ENCODE results near the gene ANGPTL2.
A peak's percentile ranks its signal among the peaks of the same experiment; 100 is the strongest.
"Not testable (repeated sequence)": the region's sequence is repeated elsewhere in the genome, so short reads cannot be mapped to it uniquely, and the experiment has no call there.

ANGPTL2 gene

DNA sequence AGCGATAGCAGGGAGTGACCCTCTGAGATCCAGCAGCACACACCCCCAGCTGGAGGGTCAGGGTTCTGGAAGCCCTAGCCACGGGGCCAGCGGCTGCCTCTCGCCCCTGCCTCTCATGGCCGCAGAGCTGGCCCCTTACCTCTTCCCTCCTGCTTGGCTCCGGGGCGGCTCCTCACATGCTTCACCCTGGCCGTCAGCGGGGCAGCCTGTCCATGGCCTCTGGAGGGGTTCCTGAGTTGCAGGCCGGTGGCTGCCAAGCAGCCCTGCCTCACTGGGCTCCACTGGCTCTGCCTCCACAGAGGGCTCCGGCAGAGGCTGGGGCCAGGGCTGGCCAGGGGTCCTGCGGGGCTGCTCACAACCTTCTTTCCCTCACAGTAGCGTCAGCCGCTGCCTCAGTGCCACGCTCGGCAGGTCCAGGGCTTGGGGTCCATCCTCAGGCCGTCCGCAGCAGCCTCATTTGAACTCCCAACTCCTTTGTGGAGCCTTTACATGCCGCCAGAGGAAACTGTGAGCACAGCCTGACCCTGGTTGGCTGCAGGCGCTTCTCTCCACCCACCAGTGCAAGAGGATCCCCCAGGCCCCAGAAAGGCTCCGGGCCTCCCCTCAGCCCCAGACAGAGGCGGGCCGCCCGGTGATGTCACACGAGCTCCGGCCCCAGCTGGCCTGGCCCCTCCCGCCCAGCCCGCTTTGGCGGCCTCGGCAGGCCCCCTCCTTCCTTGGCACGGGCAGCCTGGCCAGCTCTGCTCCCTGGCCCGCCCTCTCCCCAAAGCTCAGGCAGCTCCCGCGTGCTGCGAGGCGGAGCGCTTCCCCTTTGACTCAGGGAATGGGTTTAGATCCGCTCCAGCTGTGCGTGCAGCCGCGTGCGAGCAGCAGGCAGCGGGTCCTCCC is at the start of gene ANGPTL2:
ANGPTL2 (minus strand) TSS at position 460 of the 888 bp plus-strand sequence. CDS start 13,904 bp downstream, outside the sequence.
- DNase-seq, result peak; percentile 31

- DNase-seq, result not testable (repeated sequence)
Measured at GRCh38 chr9:127171348-127171747, 48.9 kb upstream of the ANGPTL2 start.

DNA sequence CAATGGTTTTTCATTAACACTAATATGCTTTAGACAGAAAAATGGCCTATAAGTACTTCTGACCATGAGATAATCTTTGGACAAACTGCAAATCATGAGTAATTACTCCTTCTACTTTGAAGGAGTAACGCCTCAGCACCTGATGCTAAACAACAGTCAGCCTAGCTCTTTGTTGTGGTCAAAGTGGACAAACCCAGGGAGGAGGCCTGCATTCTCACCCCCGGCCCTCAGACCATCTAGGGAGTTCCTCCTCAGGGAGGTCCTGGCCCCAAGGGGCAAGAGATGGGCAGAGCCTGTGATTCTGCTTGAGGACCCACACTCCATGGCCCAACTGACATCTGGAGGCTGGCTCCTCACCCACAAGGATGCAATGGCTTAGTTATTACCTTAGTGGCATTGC is 48.2 kb upstream of the ANGPTL2 start:
- DNase-seq, result no peak

DNA sequence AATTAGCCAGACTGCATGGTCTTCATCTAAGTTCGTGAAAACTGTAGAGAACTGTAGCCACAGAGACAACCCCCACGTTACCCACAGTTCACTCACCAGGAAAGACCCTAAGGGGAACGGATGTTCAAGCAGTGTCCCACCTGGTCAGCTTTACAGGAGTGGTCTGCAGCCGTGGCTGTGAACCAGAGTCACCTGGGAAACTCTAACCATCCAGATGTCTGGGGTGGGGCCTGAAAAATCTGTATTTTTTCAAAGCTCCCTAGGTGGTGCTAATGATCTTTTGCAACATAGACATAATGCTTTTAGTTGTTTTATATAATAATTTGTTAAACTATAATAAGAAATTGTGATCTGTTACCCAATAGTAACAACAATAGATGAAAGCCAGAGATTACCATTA is 47.7 kb upstream of the ANGPTL2 start:
- no peak for DNase-seq

GRCh38 chr9:127169575-127169883 is 47.1 kb upstream of the ANGPTL2 start:
- DNase-seq, result no peak

- no peak for DNase-seq
Measured at GRCh38 chr9:127168756-127169574, 46.5 kb upstream of the ANGPTL2 start.

DNA sequence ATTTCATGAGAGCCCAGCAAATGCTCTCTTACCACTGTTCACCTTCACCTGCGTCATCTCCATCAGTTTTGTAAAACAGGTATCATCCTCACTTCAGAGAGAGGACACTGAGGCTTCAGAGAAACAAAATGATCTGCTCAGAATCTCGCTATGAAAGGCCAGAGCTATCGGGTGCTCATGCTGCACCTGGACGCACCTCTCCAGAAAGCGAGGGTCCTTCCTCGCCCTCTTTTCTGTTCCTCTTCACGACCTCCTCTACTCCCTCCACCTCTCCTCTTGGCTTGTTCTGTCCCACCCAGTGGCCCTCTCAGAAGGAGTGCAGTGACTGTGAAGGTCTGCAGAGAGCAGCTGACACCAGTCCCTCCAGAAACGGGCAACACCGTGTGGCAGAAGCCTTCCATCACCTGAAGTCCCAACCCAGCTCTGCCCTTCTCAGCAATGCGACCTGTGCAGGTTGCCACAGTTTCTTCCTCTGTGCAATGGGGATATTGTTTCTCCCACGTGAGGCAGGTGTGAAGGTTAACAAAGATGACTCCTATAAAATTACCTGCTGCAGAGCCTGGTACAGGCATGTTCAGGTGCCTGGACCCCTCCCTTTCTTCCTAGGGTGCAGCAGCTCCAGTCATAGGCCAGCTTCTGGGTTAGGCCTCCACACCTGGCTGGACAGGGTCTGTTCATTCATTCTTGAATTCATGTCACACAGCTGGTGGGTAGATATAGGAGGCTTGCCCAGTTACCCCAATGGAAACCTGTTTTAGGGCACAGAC is 45.3 kb upstream of the ANGPTL2 start:
- DNase-seq, result no peak

DNA sequence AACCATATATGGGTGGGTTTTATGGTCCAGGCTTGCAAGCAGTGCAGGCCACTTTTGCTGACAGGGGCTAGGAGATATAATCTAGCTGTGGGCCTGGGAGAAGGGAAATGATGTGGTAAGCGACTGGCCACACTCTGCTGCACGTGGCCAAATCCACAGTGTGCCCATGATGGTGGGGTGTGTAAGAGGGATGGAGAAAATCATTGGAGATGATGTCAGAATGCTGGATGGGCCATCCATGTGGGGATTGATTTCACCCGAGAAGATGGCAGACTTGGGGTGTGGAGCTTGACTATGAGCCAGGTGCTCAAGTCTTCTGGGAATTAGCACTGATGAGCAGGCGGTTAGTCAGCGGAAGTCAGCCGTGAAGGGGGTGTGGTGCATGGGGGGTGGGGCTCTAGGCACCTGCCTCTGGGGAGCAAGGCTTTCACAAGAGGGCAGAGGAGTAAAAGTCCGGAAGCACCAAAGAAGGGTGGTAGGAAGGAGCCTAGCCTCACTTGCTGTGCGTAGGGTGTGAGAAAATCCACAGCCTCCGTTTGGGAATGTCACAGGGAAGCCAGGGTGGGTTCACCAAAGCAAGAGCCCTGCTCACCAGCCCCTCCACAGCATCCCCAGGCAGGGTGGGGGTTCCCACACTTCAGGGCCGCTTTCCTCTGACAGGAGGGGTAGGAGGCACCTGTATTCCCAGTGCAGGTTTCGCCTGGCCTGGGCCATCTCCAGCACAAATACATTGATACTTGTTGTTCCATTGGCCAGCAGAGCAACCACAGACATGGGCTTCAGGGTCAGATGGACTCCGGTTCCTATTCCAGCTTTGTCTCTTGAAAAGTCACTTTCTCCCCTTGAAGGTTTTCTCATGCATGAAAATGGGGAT is 44.5 kb upstream of the ANGPTL2 start:
- peak; percentile 73 for DNase-seq

- no peak for DNase-seq
Measured at GRCh38 chr9:127166111-127166510, 43.7 kb upstream of the ANGPTL2 start.

DNA sequence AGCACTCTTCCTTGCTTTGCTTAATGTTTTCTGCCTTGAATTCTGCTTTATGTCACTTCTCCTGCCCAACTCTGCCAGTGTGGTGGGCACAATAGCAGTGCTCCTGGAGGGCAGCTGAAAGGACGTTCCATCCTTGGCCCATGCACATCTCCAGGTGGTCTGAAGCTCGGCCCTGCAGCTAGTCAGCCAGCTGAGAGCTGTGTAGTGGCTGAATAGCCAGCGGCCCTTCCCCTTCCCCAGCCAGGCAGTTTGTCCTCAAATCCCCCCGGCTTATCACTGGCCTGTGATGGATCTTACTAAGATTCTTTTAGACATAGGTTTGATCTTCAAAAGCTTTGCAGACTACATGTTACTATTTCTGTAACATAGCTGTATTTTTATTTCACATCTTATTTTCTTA is 42.7 kb upstream of the ANGPTL2 start:
- DNase-seq, result no peak

GRCh38 chr9:127163409-127163808 is 41.0 kb upstream of the ANGPTL2 start:
- no peak for DNase-seq

DNA sequence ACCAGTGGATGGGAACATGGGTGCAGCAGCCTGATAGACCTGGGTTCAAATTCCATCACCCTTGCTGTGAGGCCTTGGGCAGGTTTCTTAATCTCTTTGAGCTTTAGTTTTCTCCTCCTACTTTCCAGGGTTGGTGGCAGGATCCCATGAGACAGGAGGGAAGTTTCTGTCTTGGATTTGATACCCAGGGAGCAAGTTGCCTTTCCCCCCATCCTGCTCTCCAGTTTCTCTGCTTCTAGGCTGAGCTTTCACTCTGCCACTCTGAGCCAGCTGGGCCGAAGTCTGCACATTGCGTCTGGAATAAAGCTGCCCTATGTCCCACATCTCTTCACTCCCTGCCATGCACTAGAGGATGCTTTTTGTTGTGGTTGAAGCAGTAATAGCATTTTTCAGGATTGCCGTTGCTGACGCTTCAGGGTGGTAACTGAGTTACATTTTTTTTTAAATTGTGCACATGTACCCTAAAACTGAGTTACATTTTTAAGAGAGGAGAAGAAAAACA is 40.5 kb upstream of the ANGPTL2 start:
- DNase-seq, result no peak

DNA sequence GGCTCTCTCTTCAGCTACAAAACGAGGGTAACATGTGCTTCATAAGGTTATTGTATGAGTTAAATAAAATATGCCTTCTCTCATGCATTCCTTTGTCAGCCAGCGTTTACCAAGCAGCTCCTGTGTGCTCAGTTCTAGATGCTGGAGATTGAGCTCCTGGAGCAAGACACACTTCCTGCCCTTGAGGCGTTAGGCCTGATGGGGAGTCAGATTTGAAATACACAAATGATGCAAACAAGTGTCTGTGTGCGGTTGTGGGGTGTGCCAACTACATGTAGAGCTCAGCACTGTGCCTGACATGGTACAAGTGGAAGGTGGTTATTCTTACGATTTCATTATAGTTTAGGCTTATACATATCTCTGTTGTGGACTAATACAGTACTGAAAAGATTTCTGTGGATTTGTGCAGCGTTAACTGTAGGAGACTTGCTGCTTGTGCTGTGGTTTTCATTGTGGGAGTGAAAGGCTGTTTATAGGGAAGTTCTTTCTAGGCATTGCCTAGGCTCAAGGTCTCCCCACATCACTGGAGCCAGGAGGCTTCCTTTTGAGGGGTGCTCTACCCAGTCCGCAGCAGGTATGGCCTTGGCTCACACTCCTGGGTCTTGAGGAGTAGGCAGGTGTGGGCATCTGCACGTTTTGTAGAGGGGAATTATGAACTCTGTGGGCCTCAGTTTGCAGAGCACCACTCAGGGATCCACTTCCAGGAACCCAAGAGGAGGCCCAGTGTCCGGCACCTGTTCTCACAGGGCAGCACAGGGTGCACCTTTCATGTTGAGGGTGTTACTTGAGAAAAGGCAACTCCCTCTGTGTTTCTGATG is 39.8 kb upstream of the ANGPTL2 start:
- no peak for DNase-seq

DNA sequence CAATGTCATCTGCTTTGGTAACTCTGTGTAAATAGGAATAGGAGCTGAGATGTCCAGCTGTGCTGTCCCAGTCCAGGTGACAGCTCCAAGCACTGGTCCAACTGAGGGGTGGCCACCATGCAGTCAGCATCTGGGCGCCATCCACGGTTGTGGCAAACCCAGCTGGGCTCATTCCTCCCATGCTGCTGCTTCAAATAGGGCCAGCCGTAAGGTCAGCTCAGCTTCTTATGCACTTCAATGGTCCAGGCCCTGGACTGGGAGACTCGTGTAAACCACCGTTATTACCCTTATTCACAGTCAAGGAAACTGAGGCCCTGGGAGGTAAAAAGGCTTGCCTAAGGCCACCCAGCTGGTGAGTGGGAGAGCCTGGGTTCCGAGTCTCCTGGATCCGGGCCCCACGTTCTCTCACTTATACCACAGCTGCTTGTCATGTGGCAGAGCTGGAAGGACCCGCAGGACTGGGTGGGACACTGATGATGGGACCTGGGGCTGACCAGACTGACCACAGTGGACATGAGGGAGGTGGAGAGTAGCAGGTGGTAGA is 38.7 kb upstream of the ANGPTL2 start:
- DNase-seq, result no peak

GRCh38 chr9:127159949-127160610 is 37.6 kb upstream of the ANGPTL2 start:
- DNase-seq, result no peak

- DNase-seq, result no peak
Measured at GRCh38 chr9:127159325-127159801, 36.9 kb upstream of the ANGPTL2 start.

GRCh38 chr9:127158786-127159324 is 36.4 kb upstream of the ANGPTL2 start:
- DNase-seq, result no peak

DNA sequence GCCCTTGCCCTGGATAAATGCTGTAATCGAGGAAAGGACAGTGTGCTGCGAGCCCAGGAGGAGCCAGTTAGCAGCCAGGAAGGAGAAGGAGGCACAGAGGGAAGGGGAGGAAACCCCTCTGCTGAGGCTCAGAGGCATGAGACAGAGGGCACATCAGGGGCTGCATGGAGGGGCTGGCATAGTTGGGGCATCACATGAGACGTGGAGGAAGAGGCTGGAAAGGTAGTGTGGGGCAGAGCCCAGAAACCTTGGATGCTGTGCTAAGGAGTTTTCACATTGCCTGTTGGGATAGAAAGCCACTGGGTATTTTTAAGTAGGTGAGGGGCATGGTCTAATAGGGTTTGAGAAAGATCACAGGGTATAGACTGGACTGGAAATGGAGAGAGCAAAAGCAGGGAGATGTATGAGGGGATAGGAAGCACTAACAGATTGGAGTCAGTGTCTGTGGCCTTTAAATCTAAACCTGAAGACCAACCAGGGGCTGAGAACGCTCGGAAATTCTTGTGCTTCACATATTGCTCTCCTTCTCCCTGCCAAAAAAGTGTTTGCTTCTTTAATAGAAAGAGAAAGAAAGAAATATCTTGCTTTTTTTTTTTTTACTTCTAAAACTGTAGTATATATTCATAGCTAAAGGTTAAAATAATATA is 33.0 kb upstream of the ANGPTL2 start:
- DNase-seq, result no peak

Data from NCI-H1436 (cell line).